Measurements from ENCODE around the gene OR2H1. TPM values are rescaled to one million over a fixed set of nuclear protein-coding genes. Genes with fewer than 3 reads are reported as not detected.

OR2H1 gene
- total RNA-seq, 1 experiment from 2014 or later: not detected

DNA sequence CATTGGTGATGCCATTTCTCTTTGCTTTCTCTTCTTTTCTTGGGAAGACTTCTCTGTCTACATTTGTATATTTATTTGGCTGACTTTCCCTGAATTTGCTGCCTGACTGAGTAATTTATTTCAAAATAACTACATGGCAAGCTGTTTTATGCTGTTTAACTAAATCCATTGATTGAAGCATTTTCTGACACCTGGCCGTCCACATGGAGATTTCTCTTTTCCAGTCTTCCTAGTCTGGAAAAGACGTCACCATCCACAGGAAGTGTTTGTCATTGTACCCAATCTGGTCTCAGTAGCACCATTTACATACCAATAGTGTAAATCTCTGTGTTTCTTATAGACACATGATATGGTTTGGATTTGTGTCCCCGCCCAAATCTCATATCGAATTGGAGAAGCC lies 40.0 kb downstream of the OR2H1 start:
- TF ChIP-seq CTCF (IDR thresholded peaks at IDR 0.05; ENCODE audit: insufficient read depth in 1 of 2, low read depth in 1 of 2, low read length in 1 of 2, severe bottlenecking in 1 of 2, unreplicated experiment in 1 of 2): no peak
- no peak for DNase-seq
- BruUV-seq (replicated peaks): no TSS peak
- Histone ChIP-seq H3K4me1 (no peaks in the 10 kb centered on the region), H3K4me3 (ENCODE audit: low read depth, low read length) (no peak overlapping the region), H3K36me3 (ENCODE audit: control insufficient read depth, insufficient read depth, low read length) (no peaks in the 10 kb centered on the region), H3K9me3 (no peaks in the 10 kb centered on the region), H3K27me3 (replicated peaks; ENCODE audit: control insufficient read depth, insufficient read depth, low read length) (peaks cover 1% of the 10 kb centered on the region; the same call in 1 of the 2 replicates)
- Mint-ChIP-seq H3K27me3 (ENCODE audit: insufficient read depth, unreplicated experiment) (peaks cover 24% of the 10 kb centered on the region), H3K4me3 (ENCODE audit: unreplicated experiment) (no peak overlapping the region), H3K36me3 (ENCODE audit: insufficient read depth, unreplicated experiment) (no peaks in the 10 kb centered on the region), H3K9me3 (ENCODE audit: unreplicated experiment) (no peaks in the 10 kb centered on the region), H3K4me1 (ENCODE audit: low read depth, unreplicated experiment) (no peaks in the 10 kb centered on the region), H3K27ac (ENCODE audit: unreplicated experiment) (no peak overlapping the region)
- ChIA-PET CTCF (no interaction called here), POLR2A (no interaction called here)
- intact Hi-C loops (cut with micrococcal nuclease; ENCODE audit: unreplicated experiment): no loop called here

DNA sequence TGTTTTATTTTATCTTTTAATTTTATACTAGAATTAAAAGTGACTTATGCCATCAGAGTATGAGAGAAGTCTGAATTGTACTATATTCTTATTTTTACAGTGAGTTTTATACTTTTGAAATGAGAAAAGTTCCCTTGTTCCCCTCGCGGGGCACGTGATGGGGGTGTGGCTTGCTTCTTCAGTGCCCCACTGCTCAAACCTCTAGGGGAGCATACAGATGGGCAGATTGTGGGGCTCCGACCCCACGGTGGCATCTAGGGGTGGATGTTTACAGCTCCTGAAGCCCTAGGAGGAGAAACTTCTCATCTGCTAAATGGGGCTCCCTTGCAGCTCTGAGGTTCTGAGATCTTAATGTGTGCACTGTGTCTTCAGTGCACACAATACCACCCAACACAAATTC lies 42.7 kb downstream of the OR2H1 start:
- CTCF ChIA-PET: no interaction called here
- no peaks in the 10 kb centered on the region for H3K4me1 Mint-ChIP-seq (ENCODE audit: low read depth, unreplicated experiment)

GRCh38 chr6:29500594-29500993 lies 43.6 kb downstream of the OR2H1 start:
- no TSS peak for BruUV-seq (replicated peaks)
- Mint-ChIP-seq H3K9me3 (ENCODE audit: unreplicated experiment) (no peaks in the 10 kb centered on the region), H3K27me3 (ENCODE audit: insufficient read depth, unreplicated experiment) (peaks cover 12% of the 10 kb centered on the region), H3K27ac (ENCODE audit: unreplicated experiment) (no peak overlapping the region), H3K4me1 (ENCODE audit: low read depth, unreplicated experiment) (no peaks in the 10 kb centered on the region), H3K36me3 (ENCODE audit: insufficient read depth, unreplicated experiment) (no peaks in the 10 kb centered on the region), H3K4me3 (ENCODE audit: unreplicated experiment) (no peak overlapping the region)
- peaks cover 1% of the 10 kb centered on the region; the same call in 1 of the 2 replicates for H3K27me3 ChIP-seq (replicated peaks; ENCODE audit: control insufficient read depth, insufficient read depth, low read length)
- intact Hi-C loops (cut with micrococcal nuclease; ENCODE audit: unreplicated experiment): no loop called here
- TF ChIP-seq CTCF (IDR thresholded peaks at IDR 0.05; ENCODE audit: insufficient read depth in 1 of 2, low read depth in 1 of 2, low read length in 1 of 2, severe bottlenecking in 1 of 2, unreplicated experiment in 1 of 2): no peak
- no peaks in the 10 kb centered on the region for H3K36me3 ChIP-seq (ENCODE audit: control insufficient read depth, insufficient read depth, low read length)
- ChIA-PET POLR2A (no interaction called here), CTCF (no interaction called here)
- H3K4me3 ChIP-seq (ENCODE audit: low read depth, low read length): no peak overlapping the region
- no peaks in the 10 kb centered on the region for H3K4me1 ChIP-seq
- no peak for DNase-seq
- no peaks in the 10 kb centered on the region for H3K9me3 ChIP-seq

More for the DNA sequence above, 42.7 kb downstream of the OR2H1 start:
- H3K4me3 Mint-ChIP-seq (ENCODE audit: unreplicated experiment): no peak overlapping the region
- peaks cover 18% of the 10 kb centered on the region for H3K27me3 Mint-ChIP-seq (ENCODE audit: insufficient read depth, unreplicated experiment)
- Histone ChIP-seq H3K9me3 (no peaks in the 10 kb centered on the region), H3K4me3 (ENCODE audit: low read depth, low read length) (no peak overlapping the region), H3K36me3 (ENCODE audit: control insufficient read depth, insufficient read depth, low read length) (no peaks in the 10 kb centered on the region), H3K4me1 (no peaks in the 10 kb centered on the region), H3K27me3 (replicated peaks; ENCODE audit: control insufficient read depth, insufficient read depth, low read length) (peaks cover 1% of the 10 kb centered on the region; the same call in 1 of the 2 replicates)
- POLR2A ChIA-PET: no interaction called here
- BruUV-seq (replicated peaks): no TSS peak
- intact Hi-C loops (cut with micrococcal nuclease; ENCODE audit: unreplicated experiment): no loop called here
- no peak overlapping the region for H3K27ac Mint-ChIP-seq (ENCODE audit: unreplicated experiment)
- no peaks in the 10 kb centered on the region for H3K36me3 Mint-ChIP-seq (ENCODE audit: insufficient read depth, unreplicated experiment)
- no peaks in the 10 kb centered on the region for H3K9me3 Mint-ChIP-seq (ENCODE audit: unreplicated experiment)
- no peak for DNase-seq
- TF ChIP-seq CTCF (IDR thresholded peaks at IDR 0.05; ENCODE audit: insufficient read depth in 1 of 2, low read depth in 1 of 2, low read length in 1 of 2, severe bottlenecking in 1 of 2, unreplicated experiment in 1 of 2): no peak

Data from Caco-2 (cell line).